Right hindlimb (tissue), 1 donor: ENCODE measurements around the gene MCC.

Experiments used
- DNase-seq: peaks from one replicate; pipeline ENCODE4 v3.0.0-alpha.2; 2018

Gene MCC

DNA sequence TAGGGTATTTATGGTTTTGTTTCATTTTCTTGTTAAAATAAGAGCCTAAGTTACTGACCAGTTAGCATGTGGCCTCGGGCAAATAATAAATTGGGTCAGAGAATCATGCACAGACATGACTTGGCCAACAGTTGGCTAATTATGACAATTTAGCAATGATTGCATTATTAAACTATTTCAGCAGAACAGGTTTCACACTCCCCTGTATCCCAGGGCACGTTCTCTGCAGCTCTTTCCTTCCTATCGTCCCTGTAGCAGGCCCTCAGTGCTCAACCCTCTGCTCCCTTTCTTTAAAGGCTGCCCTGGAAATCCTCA is 221.4 kb downstream of the MCC start:
- DNase-seq: no peak

DNA sequence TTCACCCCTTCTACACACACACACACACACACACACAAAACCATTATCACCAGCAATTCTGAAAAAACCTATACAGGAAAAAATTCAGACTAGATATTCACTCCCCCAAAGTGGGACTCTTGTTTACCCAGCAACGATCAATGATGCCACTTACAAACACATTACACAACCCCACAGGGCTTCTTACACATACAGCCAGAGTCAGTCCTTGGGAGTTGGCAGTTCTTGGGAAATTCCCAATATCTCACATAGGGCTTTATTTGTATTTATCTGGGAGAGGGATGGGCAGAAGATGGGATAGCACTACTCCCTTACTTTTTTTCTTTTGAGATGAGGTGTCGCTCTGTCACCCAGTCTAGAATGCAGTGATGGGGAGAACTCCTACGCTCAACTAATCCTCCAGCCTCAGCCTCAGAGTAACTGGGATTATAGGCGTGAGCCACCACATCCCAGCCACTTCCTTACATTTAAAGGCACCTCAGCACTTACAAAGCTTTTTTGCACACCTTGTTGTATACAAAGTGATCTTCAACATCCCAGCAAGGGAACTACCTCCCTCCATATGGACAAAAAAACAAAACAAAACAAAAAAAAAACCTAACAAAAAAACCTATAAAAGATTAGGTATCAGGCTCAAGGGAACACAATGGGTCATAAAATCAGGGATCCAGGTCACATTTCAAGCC is 221.9 kb downstream of the MCC start:
- DNase-seq: no peak

GRCh38 chr5:113265190-113265589 is 223.1 kb downstream of the MCC start:
- DNase-seq: no peak

DNA sequence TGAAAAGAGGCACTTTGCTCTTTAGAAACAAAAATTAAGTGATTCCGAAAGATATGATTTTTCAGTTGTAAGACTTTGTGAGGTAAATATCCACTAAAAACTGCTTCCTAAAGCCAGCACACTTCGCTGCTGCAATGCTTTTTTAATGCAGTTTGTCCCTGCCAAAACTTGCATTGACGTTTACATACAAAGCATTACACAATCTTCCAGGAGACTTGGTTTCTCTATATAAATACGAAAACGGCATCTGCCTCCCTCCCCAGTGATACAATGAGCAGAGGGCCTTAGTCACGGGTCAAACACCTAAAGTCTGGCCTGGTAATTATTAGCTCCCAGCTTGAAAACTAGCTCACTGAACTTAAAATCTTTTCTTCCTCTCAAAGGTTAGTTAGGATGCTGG is 224.2 kb downstream of the MCC start:
- peak; percentile 32 for DNase-seq

DNA sequence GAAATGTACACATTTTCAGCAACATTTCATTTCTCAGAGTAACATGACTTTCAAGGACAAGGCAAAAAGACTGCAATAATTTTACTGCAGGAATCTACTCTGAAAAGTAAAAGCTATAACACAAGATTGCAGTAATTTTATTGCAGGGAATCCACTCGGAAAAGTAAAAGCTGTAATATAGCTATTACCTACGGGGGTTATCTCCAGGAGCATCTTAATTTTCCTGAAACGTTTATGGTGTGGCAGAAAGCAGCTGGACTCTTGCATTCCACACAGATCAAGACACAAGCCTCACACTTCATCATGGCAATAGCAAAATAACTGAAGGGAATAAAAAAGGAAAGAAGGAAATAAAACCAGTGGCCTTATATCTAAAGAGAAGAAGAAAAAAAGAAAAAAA is 224.7 kb downstream of the MCC start:
- no peak for DNase-seq

DNA sequence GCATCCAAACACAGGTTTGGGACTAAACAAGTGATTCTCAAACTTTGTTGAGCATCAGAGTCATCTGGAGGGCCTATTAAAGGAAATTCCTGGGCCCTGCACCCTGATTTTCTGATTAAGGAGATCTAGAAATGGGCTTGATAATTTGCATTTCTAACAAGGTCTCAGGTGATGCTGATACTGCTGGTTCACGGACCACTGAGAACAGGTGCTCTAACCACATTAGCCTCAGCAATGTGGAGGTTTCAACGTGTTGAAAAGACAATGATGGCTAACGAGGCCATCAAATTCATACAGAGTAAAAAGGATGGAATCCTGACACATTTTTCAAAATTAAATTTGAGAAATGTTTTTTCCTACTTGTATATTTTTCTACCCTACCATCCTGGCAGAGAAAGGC is 225.6 kb downstream of the MCC start:
- DNase-seq: no peak

DNA sequence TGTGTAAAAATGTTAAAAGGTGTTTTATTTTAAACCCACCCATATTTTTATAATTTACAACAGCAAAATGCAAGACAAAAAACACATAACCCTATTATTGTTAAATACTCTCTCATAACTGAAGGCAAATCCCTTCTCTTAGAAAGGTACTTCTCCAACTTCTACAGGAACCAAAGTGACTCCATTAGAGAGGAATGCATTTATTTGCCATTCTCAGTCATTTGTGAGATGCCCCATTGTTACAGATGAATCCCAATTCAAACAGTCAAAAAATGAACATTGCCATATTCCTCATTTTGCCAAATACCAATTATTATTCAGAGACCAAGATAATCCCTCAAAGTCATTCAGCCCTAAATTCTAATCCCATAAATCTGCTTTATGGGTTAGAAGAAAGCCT is 229.2 kb downstream of the MCC start:
- no peak for DNase-seq

DNA sequence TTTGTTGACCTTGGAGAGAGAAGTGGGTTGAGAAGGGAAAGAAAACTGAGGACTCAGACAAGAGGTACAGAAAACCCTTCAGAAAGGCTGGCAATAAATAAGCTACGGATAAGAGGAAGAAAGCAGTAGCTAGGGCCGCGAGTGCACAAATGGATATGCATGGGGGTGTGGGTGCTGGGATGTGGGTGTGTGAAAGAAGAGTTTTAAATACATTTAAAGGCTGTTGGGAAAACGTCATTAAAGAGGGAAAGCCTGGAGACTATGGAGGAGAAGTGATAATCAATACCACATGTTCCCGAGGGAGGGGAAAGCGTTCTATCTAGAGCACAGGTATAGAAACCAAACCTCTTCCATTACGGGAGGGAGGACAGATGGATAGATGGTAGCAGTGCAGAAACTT is 230.7 kb downstream of the MCC start:
- no peak for DNase-seq

DNA sequence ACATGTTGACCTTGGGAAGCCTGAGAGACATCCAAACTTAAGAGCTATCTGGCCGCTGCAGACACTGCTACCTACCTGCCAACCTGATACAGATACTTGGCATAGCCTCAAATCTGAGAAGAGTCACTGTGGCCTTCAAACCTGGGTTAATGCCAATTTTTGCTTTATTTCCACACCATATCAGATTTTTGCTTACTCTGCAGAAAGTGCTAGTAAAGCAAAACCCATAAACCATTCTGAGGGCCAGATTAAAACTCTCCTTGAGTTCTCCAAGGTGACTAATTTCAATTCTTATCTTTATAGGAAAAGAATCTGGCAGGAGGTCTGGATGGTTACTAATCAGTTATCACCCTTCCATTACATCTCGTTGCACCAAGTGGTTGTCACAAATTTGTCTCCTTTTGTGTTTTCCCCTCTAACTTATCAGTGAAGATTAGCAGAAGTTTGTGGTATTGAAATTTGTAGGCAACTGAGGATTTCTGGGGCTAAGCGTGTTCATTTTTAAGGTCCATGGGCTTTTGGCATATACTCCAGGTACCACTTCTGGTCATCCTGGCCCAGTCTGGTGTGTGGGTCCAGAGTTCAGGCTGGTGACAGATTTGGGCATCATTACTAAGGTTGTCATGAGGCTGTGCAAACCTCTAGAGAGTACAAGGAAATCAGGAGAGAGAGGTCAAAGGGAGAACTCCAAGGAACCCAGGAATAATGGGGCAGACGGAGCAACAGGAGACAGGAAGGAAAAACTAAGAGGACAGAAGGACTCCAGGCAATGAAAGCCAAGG is 231.4 kb downstream of the MCC start:
- no peak for DNase-seq

GRCh38 chr5:113255579-113256386 is 232.5 kb downstream of the MCC start:
- no peak for DNase-seq

- no peak for DNase-seq
Measured at GRCh38 chr5:113255105-113255504, 233.1 kb downstream of the MCC start.

DNA sequence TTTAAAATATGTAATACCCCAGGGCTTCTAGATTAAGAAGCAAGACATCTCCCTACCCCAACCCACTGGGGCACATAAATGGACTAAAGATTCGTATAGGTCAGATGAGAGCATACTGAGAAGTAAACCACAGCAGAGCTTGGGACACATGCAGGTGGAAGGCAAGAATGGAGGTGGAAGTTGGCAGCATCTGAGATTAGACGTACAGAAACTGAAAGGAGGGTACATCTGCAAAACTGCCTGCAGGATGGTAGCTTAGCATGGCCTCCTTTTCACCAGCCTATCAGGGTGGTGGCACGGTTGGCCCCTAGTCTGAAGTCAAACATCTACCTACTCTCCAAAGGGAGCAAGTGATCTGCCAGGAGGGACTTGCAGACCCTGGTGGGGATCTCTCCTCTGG is 235.2 kb downstream of the MCC start:
- DNase-seq: no peak

DNA sequence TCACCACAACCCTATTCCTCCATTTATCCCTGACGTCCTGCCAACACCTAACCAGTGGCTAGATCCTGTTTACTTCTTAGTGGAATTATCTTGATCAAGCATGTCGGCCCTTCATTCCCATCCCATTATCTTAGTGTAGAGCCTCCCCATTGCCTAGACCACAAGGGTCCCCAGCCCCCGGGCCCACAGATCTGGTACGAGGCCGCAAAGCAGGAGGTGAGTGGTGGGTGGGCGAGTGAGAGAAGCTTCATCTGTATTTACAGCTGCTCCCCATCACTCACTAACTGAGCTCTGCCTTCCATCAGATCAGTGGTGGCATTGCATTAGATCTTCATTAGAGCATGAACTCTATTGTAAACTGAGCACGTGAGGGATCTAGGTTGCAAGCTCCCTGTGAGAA is 236.2 kb downstream of the MCC start:
- DNase-seq: no peak

DNA sequence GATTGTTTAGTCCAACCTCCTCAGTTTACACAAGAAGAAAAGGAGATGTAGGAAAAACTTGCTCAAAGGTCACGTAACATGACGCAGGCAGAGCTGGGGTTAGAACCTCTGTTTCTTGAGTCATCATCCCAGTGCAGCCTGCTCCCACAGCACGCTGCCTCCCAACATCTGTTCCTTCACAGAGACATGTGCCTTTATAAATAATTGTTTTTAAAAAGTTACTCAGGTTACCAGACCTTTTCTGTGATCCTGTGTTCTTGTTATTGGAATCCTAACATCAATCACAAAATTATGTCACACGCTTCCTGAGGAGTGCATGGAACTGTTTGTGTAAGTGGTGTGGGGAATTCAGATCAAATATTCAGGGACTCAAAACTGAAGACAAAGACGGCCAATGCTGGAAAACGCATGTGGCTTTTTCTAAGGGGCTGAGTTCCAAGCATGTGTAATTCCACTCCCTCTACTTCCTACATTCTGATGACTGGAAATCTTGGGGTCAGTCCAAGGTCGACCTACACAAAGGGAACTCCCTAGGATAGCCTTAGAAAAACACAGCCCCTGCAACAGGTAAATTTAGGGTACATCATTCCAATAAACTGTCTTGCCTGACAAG is 237.8 kb downstream of the MCC start:
- DNase-seq: peak; percentile 76

- no peak for DNase-seq
Measured at GRCh38 chr5:113249206-113249605, 239.0 kb downstream of the MCC start.

DNA sequence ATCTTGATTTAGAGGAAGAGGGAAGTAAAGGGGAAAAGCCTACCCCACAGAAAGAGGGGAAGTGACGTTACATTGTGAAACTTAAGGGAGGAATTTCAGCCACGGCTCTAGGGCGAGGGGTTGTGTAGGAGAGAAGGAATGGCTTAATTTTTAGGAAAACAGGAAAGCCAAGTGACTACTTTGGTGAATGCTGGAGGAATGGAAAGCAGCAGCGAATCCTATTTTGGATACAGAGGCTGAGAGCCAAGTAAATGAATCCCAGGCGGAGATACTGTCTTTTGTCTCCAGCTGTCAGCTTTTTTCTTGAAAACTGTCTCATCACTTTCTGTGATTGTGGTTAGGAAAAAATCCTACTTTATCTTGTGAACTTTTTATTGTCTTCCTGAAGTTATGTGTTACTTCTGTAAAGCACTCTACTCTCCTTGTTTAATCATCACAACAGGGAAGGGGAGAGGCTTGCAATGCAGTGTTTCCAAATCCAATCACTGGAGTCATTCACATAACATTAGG is 241.8 kb downstream of the MCC start:
- DNase-seq: peak; percentile 25

- no peak for DNase-seq
Measured at GRCh38 chr5:113245427-113246225, 242.6 kb downstream of the MCC start.

GRCh38 chr5:113244966-113245365 is 243.3 kb downstream of the MCC start:
- no peak for DNase-seq

DNA sequence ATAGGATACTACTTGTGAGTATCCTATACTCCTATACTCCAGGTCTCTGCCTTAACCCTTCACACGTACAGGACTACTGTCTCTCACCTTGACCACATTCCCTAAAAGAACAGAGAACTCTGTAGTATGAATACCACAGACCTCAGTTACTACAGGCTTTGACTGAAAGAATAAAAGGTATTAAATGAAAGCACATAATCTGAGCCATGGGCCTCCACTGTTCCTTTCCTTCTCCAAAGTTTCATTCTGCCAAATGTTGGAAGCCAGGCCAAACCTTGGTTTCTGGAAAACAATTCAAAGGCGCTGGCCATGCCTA is 244.9 kb downstream of the MCC start:
- no peak for DNase-seq

DNA sequence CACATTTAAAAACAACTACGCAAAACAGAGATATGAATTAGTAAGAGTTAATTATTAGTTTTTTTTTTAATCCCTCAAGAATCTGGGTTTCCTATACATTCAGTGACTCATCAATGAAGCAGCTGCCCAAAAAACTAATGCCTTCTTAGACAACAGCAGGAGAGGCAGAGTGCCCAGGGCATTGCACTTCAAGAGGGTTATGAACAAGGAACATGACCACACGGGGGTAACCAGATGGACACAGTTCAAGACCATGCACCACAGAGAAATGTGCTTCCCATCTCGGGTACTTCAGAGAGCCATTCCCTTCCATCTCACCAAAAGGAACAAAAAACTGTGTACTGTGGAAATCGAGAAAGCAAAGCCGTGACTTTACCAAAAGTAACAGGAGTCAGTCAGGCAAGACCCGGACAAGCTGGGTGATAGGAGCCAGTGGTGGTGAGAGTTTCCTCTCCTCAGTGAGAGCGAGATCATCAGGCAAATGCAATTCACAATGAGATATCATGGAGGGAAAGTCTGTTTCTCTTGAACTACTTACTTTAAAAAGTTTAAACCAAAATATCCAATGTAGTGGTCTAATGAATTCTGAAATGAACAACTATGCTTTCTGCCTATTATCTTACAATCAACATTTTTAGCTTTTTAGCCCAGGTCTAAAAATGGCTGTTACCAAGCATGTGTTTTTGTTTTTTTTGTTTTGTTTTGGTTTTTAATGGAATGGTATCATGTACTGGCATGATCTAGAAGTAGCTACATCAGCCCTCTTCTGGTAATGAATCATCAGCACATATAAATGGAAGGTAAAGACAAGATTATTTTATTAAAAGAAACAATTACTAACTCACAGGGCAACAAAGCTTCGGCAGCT is 245.5 kb downstream of the MCC start:
- DNase-seq: no peak

GRCh38 chr5:113240951-113241726 is 247.1 kb downstream of the MCC start:
- DNase-seq: no peak
